ENCODE data around the gene PTN.
"Not testable (repeated sequence)": the region's sequence is repeated elsewhere in the genome, so short reads cannot be mapped to it uniquely, and the experiment has no call there.

Gene PTN

DNA sequence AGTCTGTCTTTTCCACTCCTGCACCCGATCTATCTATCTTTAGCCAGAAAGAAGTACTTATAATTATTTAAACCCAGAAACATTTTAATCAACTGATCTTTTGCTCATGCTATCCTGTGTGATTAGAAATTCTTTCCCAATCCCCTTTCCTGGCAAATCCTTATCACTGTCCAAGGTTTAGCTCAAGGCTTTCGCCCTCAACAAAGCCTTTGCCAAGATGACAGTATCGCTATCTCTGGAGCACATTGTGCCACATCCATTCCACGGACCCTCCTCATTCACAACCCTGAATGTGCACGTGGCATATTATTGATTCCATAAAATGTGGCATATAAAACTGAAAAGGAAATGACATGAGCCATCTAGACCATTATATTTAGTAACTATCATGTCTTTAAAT lies 71.3 kb downstream of the PTN start:
- Histone ChIP-seq H3K79me2 (ENCODE audit: control insufficient read depth, insufficient read depth, low read length) (no peaks in the 10 kb centered on the region), H3K4me2 (ENCODE audit: low read length) (no peak overlapping the region), H3K23ac (ENCODE audit: low read length) (no peak overlapping the region), H3K4ac (ENCODE audit: low read depth, low read length) (no peak overlapping the region), H3K9ac (ENCODE audit: low read length) (no peak overlapping the region), H3K79me1 (ENCODE audit: low read length) (no peaks in the 10 kb centered on the region), H3K18ac (ENCODE audit: low read length) (no peak overlapping the region), H3K36me3 (ENCODE audit: control insufficient read depth, insufficient read depth, low read length) (no peaks in the 10 kb centered on the region), H3K27me3 (ENCODE audit: insufficient read depth, low read length, poor library complexity) (no peaks in the 10 kb centered on the region), H2BK120ac (ENCODE audit: low read depth, low read length) (no peak overlapping the region), H2BK5ac (ENCODE audit: low read length) (no peak overlapping the region), H4K8ac (ENCODE audit: low read depth, low read length) (no peak overlapping the region), H3K4me3 (ENCODE audit: low read length) (no peak overlapping the region), H3K27ac (ENCODE audit: low read depth, low read length) (no peak overlapping the region), H3K4me1 (ENCODE audit: control insufficient read depth, low read depth, low read length) (no peaks in the 10 kb centered on the region), H4K5ac (ENCODE audit: low read length) (no peak overlapping the region), H2AK5ac (ENCODE audit: low read length) (no peak overlapping the region), H3K56ac (ENCODE audit: low read length) (no peak overlapping the region), H2BK15ac (replicated peaks; ENCODE audit: low read depth) (no peak overlapping the region)
- no CpG with 5 or more reads among the region's 5 CpGs for WGBS (ENCODE audit: extremely low coverage, insufficient coverage, low lambda C conversion rate)
- no peak for DNase-seq

DNA sequence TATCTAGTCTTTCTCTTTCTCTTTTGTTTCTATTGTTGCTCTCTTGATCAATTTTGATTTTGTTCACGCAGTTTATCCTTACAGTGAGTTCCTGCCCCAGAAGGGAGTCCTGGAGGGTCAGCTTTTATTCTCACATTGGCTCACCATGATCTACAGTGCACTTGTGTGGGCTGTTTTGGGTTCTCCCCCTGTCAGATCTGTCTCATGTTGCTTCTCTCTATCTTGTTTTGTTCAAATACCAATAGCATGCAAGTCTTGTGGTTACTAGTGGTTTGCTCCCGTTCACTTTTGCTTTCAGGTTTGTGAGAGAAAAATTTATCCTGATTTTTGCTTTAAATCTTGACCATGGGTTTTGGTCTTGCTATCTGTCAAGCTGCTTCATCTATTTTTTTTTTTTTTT lies 74.3 kb downstream of the PTN start:
- no peak overlapping the region for H3K18ac ChIP-seq (ENCODE audit: low read length)
- H2BK5ac ChIP-seq (ENCODE audit: low read length): no peak overlapping the region
- H4K5ac ChIP-seq (ENCODE audit: low read length): no peak overlapping the region
- H3K4me1 ChIP-seq (ENCODE audit: control insufficient read depth, low read depth, low read length): no peaks in the 10 kb centered on the region
- H4K8ac ChIP-seq (ENCODE audit: low read depth, low read length): no peak overlapping the region
- no peak overlapping the region for H3K56ac ChIP-seq (ENCODE audit: low read length)
- no peak overlapping the region for H3K27ac ChIP-seq (ENCODE audit: low read depth, low read length)
- H3K79me1 ChIP-seq (ENCODE audit: low read length): no peaks in the 10 kb centered on the region
- H2BK120ac ChIP-seq (ENCODE audit: low read depth, low read length): no peak overlapping the region
- no peaks in the 10 kb centered on the region for H3K27me3 ChIP-seq (ENCODE audit: insufficient read depth, low read length, poor library complexity)
- H3K4ac ChIP-seq (ENCODE audit: low read depth, low read length): no peak overlapping the region
- H3K9ac ChIP-seq (ENCODE audit: low read length): no peak overlapping the region
- no peaks in the 10 kb centered on the region for H3K36me3 ChIP-seq (ENCODE audit: control insufficient read depth, insufficient read depth, low read length)
- no peak overlapping the region for H2BK15ac ChIP-seq (replicated peaks; ENCODE audit: low read depth)
- no peak for DNase-seq
- no peak overlapping the region for H2AK5ac ChIP-seq (ENCODE audit: low read length)
- no peak overlapping the region for H3K4me3 ChIP-seq (ENCODE audit: low read length)
- no peak overlapping the region for H3K4me2 ChIP-seq (ENCODE audit: low read length)
- no peaks in the 10 kb centered on the region for H3K79me2 ChIP-seq (ENCODE audit: control insufficient read depth, insufficient read depth, low read length)
- no CpG with 5 or more reads among the region's 2 CpGs for WGBS (ENCODE audit: extremely low coverage, insufficient coverage, low lambda C conversion rate)
- H3K23ac ChIP-seq (ENCODE audit: low read length): no peak overlapping the region

DNA sequence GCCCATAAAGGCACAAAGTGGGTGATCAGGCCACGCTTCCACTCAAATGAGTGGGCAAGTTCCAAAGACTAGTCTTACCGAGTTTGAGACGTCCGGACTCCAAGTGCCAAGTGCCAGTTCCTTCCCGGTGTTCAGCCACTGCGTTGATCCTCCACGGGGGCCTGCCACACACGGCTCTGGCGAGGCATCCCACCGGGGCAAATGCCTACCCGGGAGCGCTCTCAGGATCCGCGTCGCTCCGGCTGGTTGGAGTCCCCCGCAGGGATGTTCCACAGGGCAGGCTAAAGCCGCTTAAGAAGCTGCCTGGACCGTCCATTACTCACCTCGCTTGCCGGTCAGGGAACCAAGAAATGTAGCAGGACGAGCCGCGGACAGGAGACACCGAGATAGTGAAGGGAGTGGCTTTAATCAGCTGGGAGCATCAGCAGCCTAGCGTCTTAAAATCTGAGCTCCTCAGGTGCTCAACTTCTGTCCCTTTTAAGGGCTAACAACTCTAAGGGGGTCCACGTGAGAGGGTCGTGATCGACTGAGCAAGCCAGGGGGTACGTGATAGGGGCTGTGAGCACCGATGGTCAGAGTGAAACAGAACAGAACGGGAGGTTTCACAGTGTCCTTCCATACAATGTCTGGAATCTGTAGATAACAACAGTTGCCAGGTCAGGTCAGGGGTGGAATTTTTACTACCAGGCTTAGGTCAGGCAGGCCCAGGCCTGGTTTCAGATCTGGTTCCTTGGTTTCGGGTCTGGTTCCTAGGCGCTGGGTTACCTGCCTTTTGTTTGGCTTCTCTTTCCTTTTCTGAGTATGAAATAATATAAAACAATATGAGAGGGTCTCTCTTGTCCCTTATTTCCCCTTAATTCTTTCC lies 75.3 kb downstream of the PTN start:
- H3K23ac ChIP-seq (ENCODE audit: low read length); H3K36me3 ChIP-seq (ENCODE audit: control insufficient read depth, insufficient read depth, low read length); H4K8ac ChIP-seq (ENCODE audit: low read depth, low read length); H3K27ac ChIP-seq (ENCODE audit: low read depth, low read length); H3K4me2 ChIP-seq (ENCODE audit: low read length); H3K4ac ChIP-seq (ENCODE audit: low read depth, low read length); H2BK120ac ChIP-seq (ENCODE audit: low read depth, low read length); H2BK15ac ChIP-seq (replicated peaks; ENCODE audit: low read depth); H3K4me3 ChIP-seq (ENCODE audit: low read length); H3K4me1 ChIP-seq (ENCODE audit: control insufficient read depth, low read depth, low read length); H3K79me1 ChIP-seq (ENCODE audit: low read length); H2BK5ac ChIP-seq (ENCODE audit: low read length); H3K18ac ChIP-seq (ENCODE audit: low read length); H2AK5ac ChIP-seq (ENCODE audit: low read length); H3K56ac ChIP-seq (ENCODE audit: low read length); H4K5ac ChIP-seq (ENCODE audit: low read length); H3K79me2 ChIP-seq (ENCODE audit: control insufficient read depth, insufficient read depth, low read length); H3K27me3 ChIP-seq (ENCODE audit: insufficient read depth, low read length, poor library complexity); H3K9ac ChIP-seq (ENCODE audit: low read length): not testable (repeated sequence)
- no CpG with 5 or more reads among the region's 34 CpGs for WGBS (ENCODE audit: extremely low coverage, insufficient coverage, low lambda C conversion rate)
- peak; percentile 43 for DNase-seq

DNA sequence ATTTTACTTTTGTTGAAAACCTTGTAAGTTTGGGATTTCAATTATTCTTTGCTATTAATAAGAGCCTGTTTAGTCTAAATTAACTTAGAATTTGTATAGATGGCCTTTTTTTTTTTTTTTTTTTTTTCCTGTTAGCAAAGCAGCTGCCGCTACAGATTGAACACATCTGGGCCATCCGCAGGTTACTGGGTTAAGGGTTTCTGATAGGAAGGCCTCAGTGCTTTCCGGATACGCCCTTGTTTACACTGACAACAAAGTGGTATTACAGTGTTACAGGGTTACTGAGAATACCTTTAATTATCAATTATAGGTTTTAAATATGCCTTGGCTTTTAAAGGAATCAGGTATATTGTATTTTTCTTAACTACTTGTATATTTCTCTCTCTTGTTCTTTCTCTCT lies 76.8 kb downstream of the PTN start:
- WGBS (ENCODE audit: extremely low coverage, insufficient coverage, low lambda C conversion rate): no CpG with 5 or more reads among the region's 4 CpGs
- Histone ChIP-seq H3K79me1 (ENCODE audit: low read length) (no peaks in the 10 kb centered on the region), H3K79me2 (ENCODE audit: control insufficient read depth, insufficient read depth, low read length) (no peaks in the 10 kb centered on the region), H4K8ac (ENCODE audit: low read depth, low read length) (no peak overlapping the region), H3K56ac (ENCODE audit: low read length) (no peak overlapping the region), H2AK5ac (ENCODE audit: low read length) (no peak overlapping the region), H3K18ac (ENCODE audit: low read length) (no peak overlapping the region), H3K4me3 (ENCODE audit: low read length) (no peak overlapping the region), H4K5ac (ENCODE audit: low read length) (no peak overlapping the region), H2BK120ac (ENCODE audit: low read depth, low read length) (no peak overlapping the region), H2BK15ac (replicated peaks; ENCODE audit: low read depth) (no peak overlapping the region), H3K27ac (ENCODE audit: low read depth, low read length) (no peak overlapping the region), H3K4me1 (ENCODE audit: control insufficient read depth, low read depth, low read length) (no peaks in the 10 kb centered on the region), H2BK5ac (ENCODE audit: low read length) (no peak overlapping the region), H3K4me2 (ENCODE audit: low read length) (no peak overlapping the region), H3K36me3 (ENCODE audit: control insufficient read depth, insufficient read depth, low read length) (no peaks in the 10 kb centered on the region), H3K9ac (ENCODE audit: low read length) (no peak overlapping the region), H3K23ac (ENCODE audit: low read length) (no peak overlapping the region), H3K4ac (ENCODE audit: low read depth, low read length) (no peak overlapping the region), H3K27me3 (ENCODE audit: insufficient read depth, low read length, poor library complexity) (no peaks in the 10 kb centered on the region)
- no peak for DNase-seq

DNA sequence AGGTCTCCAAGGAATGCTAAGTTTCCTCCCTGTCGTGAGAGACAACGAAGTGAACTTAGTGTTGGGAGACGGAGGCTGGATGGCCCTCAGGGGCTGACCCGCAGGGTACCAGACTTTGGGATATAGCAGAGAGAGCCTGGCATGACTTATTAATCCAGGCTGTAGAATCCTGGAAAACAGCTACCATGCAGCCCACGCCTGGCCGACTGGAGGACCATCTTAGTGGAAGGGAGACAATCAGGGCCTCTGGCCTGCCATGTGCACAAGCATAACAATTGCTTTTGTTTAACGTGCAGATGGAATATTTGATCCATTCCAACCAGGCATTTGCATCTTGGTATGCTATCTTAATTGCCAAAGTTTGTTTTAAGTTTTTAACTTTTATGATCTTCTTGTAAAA lies 78.1 kb downstream of the PTN start:
- not testable (repeated sequence) for H2BK5ac ChIP-seq (ENCODE audit: low read length); H3K36me3 ChIP-seq (ENCODE audit: control insufficient read depth, insufficient read depth, low read length); H3K23ac ChIP-seq (ENCODE audit: low read length); H3K56ac ChIP-seq (ENCODE audit: low read length); H3K79me2 ChIP-seq (ENCODE audit: control insufficient read depth, insufficient read depth, low read length); H2BK120ac ChIP-seq (ENCODE audit: low read depth, low read length); H3K18ac ChIP-seq (ENCODE audit: low read length); H2BK15ac ChIP-seq (replicated peaks; ENCODE audit: low read depth); H3K27me3 ChIP-seq (ENCODE audit: insufficient read depth, low read length, poor library complexity); H4K8ac ChIP-seq (ENCODE audit: low read depth, low read length); H3K9ac ChIP-seq (ENCODE audit: low read length); DNase-seq; H2AK5ac ChIP-seq (ENCODE audit: low read length); H3K4ac ChIP-seq (ENCODE audit: low read depth, low read length); H4K5ac ChIP-seq (ENCODE audit: low read length); H3K4me3 ChIP-seq (ENCODE audit: low read length); H3K27ac ChIP-seq (ENCODE audit: low read depth, low read length); H3K4me1 ChIP-seq (ENCODE audit: control insufficient read depth, low read depth, low read length); H3K79me1 ChIP-seq (ENCODE audit: low read length); H3K4me2 ChIP-seq (ENCODE audit: low read length)
- WGBS (ENCODE audit: extremely low coverage, insufficient coverage, low lambda C conversion rate): no CpG with 5 or more reads among the region's 7 CpGs

DNA sequence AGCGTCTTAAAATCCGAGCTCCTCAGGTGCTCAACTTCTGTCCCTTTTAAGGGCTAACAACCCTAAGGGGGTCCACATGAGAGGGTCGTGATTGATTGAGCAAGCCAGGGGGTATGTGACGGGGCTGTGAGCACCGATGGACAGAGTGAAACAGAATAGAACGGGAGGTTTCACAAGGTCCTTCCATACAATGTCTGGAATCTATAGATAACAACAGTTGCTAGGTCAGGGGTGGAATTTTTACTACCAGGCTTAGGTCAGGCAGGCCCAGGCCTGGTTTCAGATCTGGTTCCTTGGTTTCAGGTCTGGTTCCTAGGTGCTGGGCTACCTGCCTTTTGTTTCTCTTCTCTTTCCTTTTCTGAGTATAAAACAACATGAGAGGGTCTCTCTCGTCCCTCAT lies 80.9 kb downstream of the PTN start:
- H3K27me3 ChIP-seq (ENCODE audit: insufficient read depth, low read length, poor library complexity): no peaks in the 10 kb centered on the region
- peaks cover 2% of the 10 kb centered on the region for H3K4me1 ChIP-seq (ENCODE audit: control insufficient read depth, low read depth, low read length)
- no peak overlapping the region for H3K4ac ChIP-seq (ENCODE audit: low read depth, low read length)
- no peak overlapping the region for H2AK5ac ChIP-seq (ENCODE audit: low read length)
- H3K79me2 ChIP-seq (ENCODE audit: control insufficient read depth, insufficient read depth, low read length): no peaks in the 10 kb centered on the region
- DNase-seq: peak; percentile 29
- H2BK5ac ChIP-seq (ENCODE audit: low read length): no peak overlapping the region
- no peak overlapping the region for H4K5ac ChIP-seq (ENCODE audit: low read length)
- H4K8ac ChIP-seq (ENCODE audit: low read depth, low read length): no peak overlapping the region
- H3K79me1 ChIP-seq (ENCODE audit: low read length): no peaks in the 10 kb centered on the region
- no peak overlapping the region for H3K4me3 ChIP-seq (ENCODE audit: low read length)
- no peak overlapping the region for H3K18ac ChIP-seq (ENCODE audit: low read length)
- no peak overlapping the region for H2BK120ac ChIP-seq (ENCODE audit: low read depth, low read length)
- WGBS (ENCODE audit: extremely low coverage, insufficient coverage, low lambda C conversion rate): no CpG with 5 or more reads among the region's 7 CpGs
- no peak overlapping the region for H3K23ac ChIP-seq (ENCODE audit: low read length)
- no peak overlapping the region for H2BK15ac ChIP-seq (replicated peaks; ENCODE audit: low read depth)
- no peaks in the 10 kb centered on the region for H3K36me3 ChIP-seq (ENCODE audit: control insufficient read depth, insufficient read depth, low read length)
- no peak overlapping the region for H3K56ac ChIP-seq (ENCODE audit: low read length)
- no peak overlapping the region for H3K4me2 ChIP-seq (ENCODE audit: low read length)
- no peak overlapping the region for H3K9ac ChIP-seq (ENCODE audit: low read length)
- H3K27ac ChIP-seq (ENCODE audit: low read depth, low read length): no peak overlapping the region
